Immature natural killer cell (primary cell): ENCODE measurements around the gene MCM6. TPM values are rescaled to one million over a fixed set of nuclear protein-coding genes. Genes with fewer than 3 reads are reported as not detected.

Experiments used
- DNase-seq, 3 donors: peaks; one replicate each; pipeline ENCODE4 v3.0.0; 2022; ENCODE audit warnings: mixed read lengths in 1 of 3
- H3K27ac Mint-ChIP-seq, 6 donors: one replicate each; pipeline ENCODE4 v1.8.0; 2020; ENCODE audit warnings: mixed read lengths in 6 of 6, mild to moderate bottlenecking in 5 of 6, inconsistent platforms in 4 of 6, moderate library complexity in 3 of 6
- H3K27me3 Mint-ChIP-seq, 3 donors: one replicate each; pipeline ENCODE4 v1.8.0; 2020 to 2021; ENCODE audit warnings: low read depth in 3 of 3, mild to moderate bottlenecking in 3 of 3, mixed read lengths in 3 of 3, moderate library complexity in 3 of 3, inconsistent platforms in 1 of 3
- H3K36me3 Mint-ChIP-seq, 3 donors: one replicate each; pipeline ENCODE4 v1.8.0; 2020; ENCODE audit warnings: mixed read lengths in 3 of 3, inconsistent platforms in 2 of 3, mild to moderate bottlenecking in 2 of 3
- H3K4me1 Mint-ChIP-seq, 2 donors: one replicate each; pipeline ENCODE4 v1.8.0; 2020; ENCODE audit warnings: inconsistent platforms in 2 of 2, mild to moderate bottlenecking in 2 of 2, mixed read lengths in 2 of 2, moderate library complexity in 1 of 2
- H3K4me3 Mint-ChIP-seq, 5 donors: one replicate each; pipeline ENCODE4 v1.8.0; 2020; ENCODE audit warnings: mild to moderate bottlenecking in 5 of 5, mixed read lengths in 5 of 5, inconsistent platforms in 3 of 5, moderate library complexity in 3 of 5
- H3K9me3 Mint-ChIP-seq, 6 donors: one replicate each; pipeline ENCODE4 v1.8.0; 2020; ENCODE audit warnings: mild to moderate bottlenecking in 6 of 6, mixed read lengths in 6 of 6, inconsistent platforms in 4 of 6, moderate library complexity in 3 of 6
- polyA plus RNA-seq, 3 donors: library from polyadenylated mRNA; unstranded; fragments of 300-500 nt; fragmentation: Illumina TruSeq; gene quantifications; one replicate each; pipeline ENCODE4 v1.2.3, GENCODE V29; 2021

Gene MCM6
- polyA plus RNA-seq, 3 donors from 2014 or later, result 10.6 to 18.0 (median 17.0) TPM

- Mint-ChIP-seq H3K36me3 (peaks cover 20 to 56% (median 32%) of the 10 kb centered on the region in 3 donors), H3K27ac (no peak overlapping the region), H3K27me3 (no peaks in the 10 kb centered on the region), H3K4me3 (no peak overlapping the region), H3K9me3 (no peaks in the 10 kb centered on the region), H3K4me1 (no peaks in the 10 kb centered on the region)
- DNase-seq, result no peak
Measured at GRCh38 chr2:135849087-135849486, 27.2 kb downstream of the MCM6 start.

- H3K27ac Mint-ChIP-seq, result no peak overlapping the region
- no peaks in the 10 kb centered on the region for H3K9me3 Mint-ChIP-seq
- H3K4me3 Mint-ChIP-seq, result no peak overlapping the region
- no peak for DNase-seq
- H3K36me3 Mint-ChIP-seq, result peaks cover 26 to 58% (median 38%) of the 10 kb centered on the region in 3 donors
- no peaks in the 10 kb centered on the region for H3K4me1 Mint-ChIP-seq
- no peaks in the 10 kb centered on the region for H3K27me3 Mint-ChIP-seq
Measured at GRCh38 chr2:135845997-135846396, 30.2 kb downstream of the MCM6 start.

GRCh38 chr2:135845257-135845656 is 31.0 kb downstream of the MCM6 start:
- Mint-ChIP-seq H3K4me3 (no peak overlapping the region), H3K27ac (no peak overlapping the region), H3K27me3 (no peaks in the 10 kb centered on the region), H3K9me3 (no peaks in the 10 kb centered on the region), H3K36me3 (peaks cover 25 to 53% (median 32%) of the 10 kb centered on the region in 3 donors), H3K4me1 (no peaks in the 10 kb centered on the region)
- DNase-seq, result no peak

GRCh38 chr2:135844301-135844895 is 31.8 kb downstream of the MCM6 start:
- no peak overlapping the region for H3K27ac Mint-ChIP-seq
- H3K36me3 Mint-ChIP-seq, result peaks cover 25 to 51% (median 33%) of the 10 kb centered on the region in 3 donors
- DNase-seq, result no peak
- no peaks in the 10 kb centered on the region for H3K9me3 Mint-ChIP-seq
- no peak overlapping the region for H3K4me3 Mint-ChIP-seq
- H3K27me3 Mint-ChIP-seq, result no peaks in the 10 kb centered on the region
- H3K4me1 Mint-ChIP-seq, result no peaks in the 10 kb centered on the region

- no peaks in the 10 kb centered on the region for H3K9me3 Mint-ChIP-seq
- no peaks in the 10 kb centered on the region for H3K4me1 Mint-ChIP-seq
- peaks cover 25 to 43% (median 34%) of the 10 kb centered on the region in 3 donors for H3K36me3 Mint-ChIP-seq
- H3K27ac Mint-ChIP-seq, result no peak overlapping the region
- DNase-seq, result no peak
- no peaks in the 10 kb centered on the region for H3K27me3 Mint-ChIP-seq
- no peak overlapping the region for H3K4me3 Mint-ChIP-seq
Measured at GRCh38 chr2:135843671-135844070, 32.6 kb downstream of the MCM6 start.

GRCh38 chr2:135840601-135841000 is 35.6 kb downstream of the MCM6 start:
- peaks cover 0 to 2% of the 10 kb centered on the region in 2 donors for H3K4me1 Mint-ChIP-seq
- H3K27ac Mint-ChIP-seq, result peak overlapping the region in 1 of 6 donors; percentile 25
- H3K4me3 Mint-ChIP-seq, result no peak overlapping the region
- H3K36me3 Mint-ChIP-seq, result peaks cover 16 to 34% (median 28%) of the 10 kb centered on the region in 3 donors
- no peaks in the 10 kb centered on the region for H3K27me3 Mint-ChIP-seq
- DNase-seq, result no peak
- H3K9me3 Mint-ChIP-seq, result no peaks in the 10 kb centered on the region

- Mint-ChIP-seq H3K27ac (no peak overlapping the region), H3K9me3 (no peaks in the 10 kb centered on the region), H3K27me3 (no peaks in the 10 kb centered on the region), H3K4me3 (no peak overlapping the region), H3K36me3 (peaks cover 16 to 30% (median 27%) of the 10 kb centered on the region in 3 donors), H3K4me1 (peaks cover 0 to 2% of the 10 kb centered on the region in 2 donors)
- no peak for DNase-seq
Measured at GRCh38 chr2:135839713-135840112, 36.5 kb downstream of the MCM6 start.

- Mint-ChIP-seq H3K9me3 (no peaks in the 10 kb centered on the region), H3K27ac (no peak overlapping the region), H3K27me3 (no peaks in the 10 kb centered on the region), H3K36me3 (peaks cover 4 to 23% (median 14%) of the 10 kb centered on the region in 3 donors), H3K4me1 (peaks cover 0 to 2% of the 10 kb centered on the region in 2 donors), H3K4me3 (no peak overlapping the region)
- DNase-seq, result no peak
Measured at GRCh38 chr2:135838502-135838901, 37.7 kb downstream of the MCM6 start.

- H3K27ac Mint-ChIP-seq, result no peak within 1 kb of the TSS
- H3K4me3 Mint-ChIP-seq, result no peak within 1 kb of the TSS
- DNase-seq, result no peak
- H3K4me1 Mint-ChIP-seq, result peaks cover 0 to 2% of the 10 kb centered on the region in 2 donors
- no peaks in the 10 kb centered on the region for H3K27me3 Mint-ChIP-seq
- peaks cover 0 to 11% (median 4%) of the 10 kb centered on the region in 3 donors for H3K36me3 Mint-ChIP-seq
- H3K9me3 Mint-ChIP-seq, result no peaks in the 10 kb centered on the region
Measured at GRCh38 chr2:135836596-135837270, 39.5 kb downstream of the MCM6 start, which contains the start of gene LCT. Gene LCT, minus strand, starts transcription at chr2:135837184. Its CDS starts 15 bp downstream, at chr2:135837169.

- Mint-ChIP-seq H3K4me3 (no peak overlapping the region), H3K4me1 (peaks cover 0 to 2% of the 10 kb centered on the region in 2 donors), H3K27me3 (peaks cover 0 to 4% (median 3%) of the 10 kb centered on the region in 3 donors), H3K9me3 (no peaks in the 10 kb centered on the region), H3K36me3 (no peaks in the 10 kb centered on the region), H3K27ac (no peak overlapping the region)
- no peak for DNase-seq
Measured at GRCh38 chr2:135832891-135833290, 43.4 kb downstream of the MCM6 start.

GRCh38 chr2:135831180-135831812 is 44.9 kb downstream of the MCM6 start:
- Mint-ChIP-seq H3K9me3 (no peaks in the 10 kb centered on the region), H3K36me3 (no peaks in the 10 kb centered on the region), H3K27me3 (peaks cover 0 to 4% (median 3%) of the 10 kb centered on the region in 3 donors), H3K4me1 (no peaks in the 10 kb centered on the region), H3K27ac (no peak overlapping the region), H3K4me3 (no peak overlapping the region)
- no peak for DNase-seq

- DNase-seq, result no peak
- H3K9me3 Mint-ChIP-seq, result no peaks in the 10 kb centered on the region
- no peak overlapping the region for H3K4me3 Mint-ChIP-seq
- no peaks in the 10 kb centered on the region for H3K4me1 Mint-ChIP-seq
- H3K36me3 Mint-ChIP-seq, result no peaks in the 10 kb centered on the region
- peaks cover 0 to 5% (median 5%) of the 10 kb centered on the region in 3 donors for H3K27me3 Mint-ChIP-seq
- no peak overlapping the region for H3K27ac Mint-ChIP-seq
Measured at GRCh38 chr2:135829378-135830135, 46.7 kb downstream of the MCM6 start.

GRCh38 chr2:135826544-135826943 is 49.7 kb downstream of the MCM6 start:
- peaks cover 0 to 9% (median 6%) of the 10 kb centered on the region in 3 donors for H3K36me3 Mint-ChIP-seq
- H3K9me3 Mint-ChIP-seq, result peaks cover 0 to 7% (median 0%) of the 10 kb centered on the region in 6 donors
- H3K27me3 Mint-ChIP-seq, result peaks cover 0 to 6% (median 5%) of the 10 kb centered on the region in 3 donors
- H3K27ac Mint-ChIP-seq, result no peak overlapping the region
- no peak overlapping the region for H3K4me3 Mint-ChIP-seq
- peaks cover 0 to 2% of the 10 kb centered on the region in 2 donors for H3K4me1 Mint-ChIP-seq
- no peak for DNase-seq
